HepG2 (cell line): ENCODE measurements around the gene FKBP10. TPM values are rescaled to one million over a fixed set of nuclear protein-coding genes. Genes with fewer than 3 reads are reported as not detected.

Source experiments
- CEBPB ChIP-seq: IDR thresholded peaks from 2 replicates; pipeline ENCODE4 v1.6.1; 2011; ENCODE audit warnings: low read depth, low read length, improper control_type of control experiment, borderline replicate concordance
- EED ChIP-seq: sonication (generic); formaldehyde crosslinking; IDR thresholded peaks from 2 replicates; pipeline ENCODE4 v1.5.0; 2020; ENCODE audit warnings: mild to moderate bottlenecking, missing genetic modification reagents
- FOXK2 ChIP-seq: fragments of 450-650 bp; IDR thresholded peaks from 2 replicates; pipeline ENCODE4 v1.6.1; 2016
- KDM2A ChIP-seq: sonication (generic); formaldehyde crosslinking; IDR thresholded peaks from 2 replicates; pipeline ENCODE4 v1.4.0; 2020; ENCODE audit warnings: low read depth, missing genetic modification reagents, borderline replicate concordance
- KLF9 ChIP-seq: IDR thresholded peaks from 2 replicates; pipeline ENCODE4 v1.6.1; 2016; ENCODE audit warnings: low read depth
- MIER3 ChIP-seq: IDR thresholded peaks from 2 replicates; pipeline ENCODE4 v1.6.1; 2016; ENCODE audit warnings: missing compliant biosample characterization, borderline replicate concordance
- MZF1 ChIP-seq: sonication (generic); formaldehyde crosslinking; IDR thresholded peaks from 2 replicates; pipeline ENCODE4 v1.8.1; 2023; ENCODE audit warnings: mild to moderate bottlenecking, missing genetic modification reagents, borderline replicate concordance
- SNAPC5 ChIP-seq: sonication (generic); formaldehyde crosslinking; IDR thresholded peaks from 2 replicates; pipeline ENCODE4 v1.8.1; 2023; ENCODE audit warnings: mild to moderate bottlenecking, missing genetic modification reagents, borderline replicate concordance
- ZBTB21 ChIP-seq: sonication (generic); formaldehyde crosslinking; IDR thresholded peaks from 2 replicates; pipeline ENCODE4 v1.4.0; 2020; ENCODE audit warnings: missing genetic modification reagents
- ZNF225 ChIP-seq: sonication (generic); formaldehyde crosslinking; IDR thresholded peaks from 2 replicates; pipeline ENCODE4 v1.4.0; 2020; ENCODE audit warnings: mild to moderate bottlenecking, missing genetic modification reagents
- ZNF318 ChIP-seq: sonication (generic); formaldehyde crosslinking; IDR thresholded peaks from 2 replicates; pipeline ENCODE4 v1.4.0; 2020; ENCODE audit warnings: mild to moderate bottlenecking, missing genetic modification reagents
- ZNF337 ChIP-seq: sonication (generic); formaldehyde crosslinking; IDR thresholded peaks from 2 replicates; pipeline ENCODE4 v1.5.1; 2020; ENCODE audit warnings: missing genetic modification reagents, low read depth, mild to moderate bottlenecking, borderline replicate concordance
- polyA plus RNA-seq, 8 experiments: library from polyadenylated mRNA; depleted of rRNA in 3 of 8; stranded (reverse) in 7 of 8; unstranded in 1 of 8; fragments of >200 nt; fragmentation: Illumina TruSeq in 4 of 8; extraction: Trizol in 4 of 8; gene quantifications; 2 replicates each; pipeline versions ENCODE4 v1.2.1 to v1.2.3, GENCODE V29; 2011 to 2016; ENCODE audit warnings: low read depth in 4 of 8, missing spikeins in 1 of 8, mixed read lengths in 1 of 8; ENCODE audit not compliant: insufficient read depth in 1 of 8
- total RNA-seq, 5 experiments: library from RNA; depleted of rRNA; stranded (reverse); fragments of >200 nt; fragmentation: Illumina TruSeq; extraction: Trizol; gene quantifications; 2 replicates each; pipeline ENCODE4 v1.2.3, GENCODE V29; 2016; ENCODE audit warnings: low read depth in 1 of 5
- TF ChIP-seq, protein P1 (sequence below): sonication (generic); formaldehyde crosslinking; IDR thresholded peaks from 2 replicates; pipeline ENCODE4 v1.4.0; 2020; ENCODE audit warnings: mild to moderate bottlenecking, low read depth, missing genetic modification reagents
- TF ChIP-seq, protein P2 (sequence below): sonication (generic); formaldehyde crosslinking; IDR thresholded peaks from 2 replicates; pipeline ENCODE4 v1.9.0; 2021; ENCODE audit warnings: missing genetic modification reagents, borderline replicate concordance
- TF ChIP-seq, protein P3 (sequence below): sonication (generic); formaldehyde crosslinking; conservative IDR thresholded peaks from 2 replicates; pipeline ENCODE4 v1.4.0; 2020; ENCODE audit warnings: missing genetic modification reagents

The FKBP10 gene
- total and polyA plus RNA-seq, 2 of the 13 experiments (the other 11 are each of a cell fraction or from before 2014, with no cell fraction given), result 149 to 573 TPM

DNA sequence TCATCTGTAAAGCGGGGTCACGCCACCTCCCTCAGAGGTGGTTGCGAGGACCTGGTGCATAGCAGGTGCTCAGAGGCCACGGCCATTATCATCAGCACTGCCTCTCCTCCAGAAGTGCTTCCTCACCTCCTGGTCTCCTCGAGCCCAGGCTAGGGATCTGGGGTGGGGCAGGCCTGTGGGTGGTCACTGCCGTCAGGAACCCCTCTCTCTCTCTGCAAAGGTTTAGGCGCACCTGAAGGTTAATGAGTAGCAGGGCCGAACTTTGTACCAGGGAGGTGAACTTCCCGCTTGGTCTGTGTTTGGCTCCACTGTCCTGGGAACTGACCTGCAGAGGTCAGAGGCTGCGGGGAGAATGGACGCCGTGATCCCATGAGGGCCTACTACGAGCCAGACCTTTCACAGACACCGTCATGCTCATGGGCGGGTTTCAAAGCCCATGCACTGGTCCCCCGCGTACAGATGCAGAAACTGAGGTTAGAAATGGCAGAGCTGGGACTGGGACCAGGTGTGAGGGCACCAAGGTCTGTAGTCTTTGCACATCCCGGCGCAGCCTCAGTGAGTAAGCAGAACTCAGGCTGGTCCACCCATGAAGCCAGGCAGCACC is 40.1 kb upstream of the FKBP10 start (continued):
- peak; percentile 88 for TF ChIP-seq EED (CRISPR knock-in tag)
- no peak for TF ChIP-seq ZNF318
- 0 out of 2 replicates have a peak, but pooled peaks have one; percentile 54 for TF ChIP-seq ZNF337
- TF ChIP-seq, protein P1, sequence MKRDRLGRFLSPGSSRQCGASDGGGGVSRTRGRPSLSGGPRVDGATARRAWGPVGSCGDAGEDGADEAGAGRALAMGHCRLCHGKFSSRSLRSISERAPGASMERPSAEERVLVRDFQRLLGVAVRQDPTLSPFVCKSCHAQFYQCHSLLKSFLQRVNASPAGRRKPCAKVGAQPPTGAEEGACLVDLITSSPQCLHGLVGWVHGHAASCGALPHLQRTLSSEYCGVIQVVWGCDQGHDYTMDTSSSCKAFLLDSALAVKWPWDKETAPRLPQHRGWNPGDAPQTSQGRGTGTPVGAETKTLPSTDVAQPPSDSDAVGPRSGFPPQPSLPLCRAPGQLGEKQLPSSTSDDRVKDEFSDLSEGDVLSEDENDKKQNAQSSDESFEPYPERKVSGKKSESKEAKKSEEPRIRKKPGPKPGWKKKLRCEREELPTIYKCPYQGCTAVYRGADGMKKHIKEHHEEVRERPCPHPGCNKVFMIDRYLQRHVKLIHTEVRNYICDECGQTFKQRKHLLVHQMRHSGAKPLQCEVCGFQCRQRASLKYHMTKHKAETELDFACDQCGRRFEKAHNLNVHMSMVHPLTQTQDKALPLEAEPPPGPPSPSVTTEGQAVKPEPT (CRISPR knock-in tag), result 0 out of 2 replicates have a peak, but pooled peaks have one; percentile 14
- peak; percentile 70; the same call in 1 of the 2 replicates for TF ChIP-seq KDM2A (CRISPR knock-in tag)
- TF ChIP-seq, protein P2, sequence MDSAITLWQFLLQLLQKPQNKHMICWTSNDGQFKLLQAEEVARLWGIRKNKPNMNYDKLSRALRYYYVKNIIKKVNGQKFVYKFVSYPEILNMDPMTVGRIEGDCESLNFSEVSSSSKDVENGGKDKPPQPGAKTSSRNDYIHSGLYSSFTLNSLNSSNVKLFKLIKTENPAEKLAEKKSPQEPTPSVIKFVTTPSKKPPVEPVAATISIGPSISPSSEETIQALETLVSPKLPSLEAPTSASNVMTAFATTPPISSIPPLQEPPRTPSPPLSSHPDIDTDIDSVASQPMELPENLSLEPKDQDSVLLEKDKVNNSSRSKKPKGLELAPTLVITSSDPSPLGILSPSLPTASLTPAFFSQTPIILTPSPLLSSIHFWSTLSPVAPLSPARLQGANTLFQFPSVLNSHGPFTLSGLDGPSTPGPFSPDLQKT (CRISPR knock-in tag), result no peak
- no peak for TF ChIP-seq SNAPC5
- no peak for TF ChIP-seq KLF9 (CRISPR knock-in tag)
- no peak for TF ChIP-seq ZBTB21 (CRISPR knock-in tag)
- TF ChIP-seq MZF1, result no peak
- no peak for TF ChIP-seq CEBPB
- TF ChIP-seq, protein P3, sequence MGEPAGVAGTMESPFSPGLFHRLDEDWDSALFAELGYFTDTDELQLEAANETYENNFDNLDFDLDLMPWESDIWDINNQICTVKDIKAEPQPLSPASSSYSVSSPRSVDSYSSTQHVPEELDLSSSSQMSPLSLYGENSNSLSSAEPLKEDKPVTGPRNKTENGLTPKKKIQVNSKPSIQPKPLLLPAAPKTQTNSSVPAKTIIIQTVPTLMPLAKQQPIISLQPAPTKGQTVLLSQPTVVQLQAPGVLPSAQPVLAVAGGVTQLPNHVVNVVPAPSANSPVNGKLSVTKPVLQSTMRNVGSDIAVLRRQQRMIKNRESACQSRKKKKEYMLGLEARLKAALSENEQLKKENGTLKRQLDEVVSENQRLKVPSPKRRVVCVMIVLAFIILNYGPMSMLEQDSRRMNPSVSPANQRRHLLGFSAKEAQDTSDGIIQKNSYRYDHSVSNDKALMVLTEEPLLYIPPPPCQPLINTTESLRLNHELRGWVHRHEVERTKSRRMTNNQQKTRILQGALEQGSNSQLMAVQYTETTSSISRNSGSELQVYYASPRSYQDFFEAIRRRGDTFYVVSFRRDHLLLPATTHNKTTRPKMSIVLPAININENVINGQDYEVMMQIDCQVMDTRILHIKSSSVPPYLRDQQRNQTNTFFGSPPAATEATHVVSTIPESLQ (CRISPR knock-in tag), result no peak
- no peak for TF ChIP-seq ZNF225
- no peak for TF ChIP-seq FOXK2
- peak; percentile 82; the same call in 1 of the 2 replicates for TF ChIP-seq MIER3 (CRISPR knock-in tag)
